ENCODE results near the gene TLL2.

DNA sequence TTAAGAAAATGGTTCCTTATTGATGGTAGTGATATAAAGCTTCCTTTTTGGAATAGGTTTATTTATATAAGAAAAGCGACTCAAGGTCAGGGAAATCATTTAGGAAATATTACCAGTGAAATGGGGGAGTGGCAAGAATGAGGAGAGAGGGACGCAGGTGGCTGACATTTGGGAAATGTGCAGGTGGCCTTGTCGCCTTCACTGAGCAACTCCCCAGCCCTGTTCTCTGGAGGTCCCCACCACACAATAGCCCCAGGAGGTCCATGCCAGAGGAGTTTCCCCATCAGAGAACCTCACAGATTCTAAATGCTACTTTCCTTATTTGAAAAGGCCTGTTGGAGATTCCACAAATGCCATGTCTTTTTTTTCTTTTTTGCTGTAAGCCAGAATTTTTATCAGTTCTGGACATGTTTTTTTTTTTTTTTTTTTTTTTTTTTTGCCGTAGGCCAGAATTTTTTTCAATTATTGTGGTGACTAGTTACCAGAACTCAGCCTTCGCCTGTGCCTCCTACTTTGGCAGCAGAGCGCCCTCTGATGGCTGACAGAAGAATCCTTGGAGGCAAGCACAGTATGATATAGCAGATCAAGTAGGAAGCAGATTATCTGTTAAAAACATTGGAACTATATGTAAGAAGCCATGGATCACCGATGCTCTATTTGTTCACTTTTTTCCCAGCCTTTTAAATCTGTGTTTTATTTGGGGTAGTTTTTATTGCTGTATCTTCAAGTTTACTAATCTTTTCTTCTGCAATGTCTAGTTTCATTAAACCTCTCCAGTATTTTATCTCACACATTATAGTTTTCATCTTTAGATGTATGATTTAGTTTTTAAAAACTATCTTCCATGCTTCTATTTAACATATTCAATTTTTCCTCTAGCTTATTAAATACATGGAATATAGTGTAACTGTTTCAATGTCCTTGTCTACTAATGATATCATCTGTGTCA lies 173.5 kb downstream of the TLL2 start:
- TF ChIP-seq, protein P1, sequence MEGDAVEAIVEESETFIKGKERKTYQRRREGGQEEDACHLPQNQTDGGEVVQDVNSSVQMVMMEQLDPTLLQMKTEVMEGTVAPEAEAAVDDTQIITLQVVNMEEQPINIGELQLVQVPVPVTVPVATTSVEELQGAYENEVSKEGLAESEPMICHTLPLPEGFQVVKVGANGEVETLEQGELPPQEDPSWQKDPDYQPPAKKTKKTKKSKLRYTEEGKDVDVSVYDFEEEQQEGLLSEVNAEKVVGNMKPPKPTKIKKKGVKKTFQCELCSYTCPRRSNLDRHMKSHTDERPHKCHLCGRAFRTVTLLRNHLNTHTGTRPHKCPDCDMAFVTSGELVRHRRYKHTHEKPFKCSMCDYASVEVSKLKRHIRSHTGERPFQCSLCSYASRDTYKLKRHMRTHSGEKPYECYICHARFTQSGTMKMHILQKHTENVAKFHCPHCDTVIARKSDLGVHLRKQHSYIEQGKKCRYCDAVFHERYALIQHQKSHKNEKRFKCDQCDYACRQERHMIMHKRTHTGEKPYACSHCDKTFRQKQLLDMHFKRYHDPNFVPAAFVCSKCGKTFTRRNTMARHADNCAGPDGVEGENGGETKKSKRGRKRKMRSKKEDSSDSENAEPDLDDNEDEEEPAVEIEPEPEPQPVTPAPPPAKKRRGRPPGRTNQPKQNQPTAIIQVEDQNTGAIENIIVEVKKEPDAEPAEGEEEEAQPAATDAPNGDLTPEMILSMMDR (IDR thresholded peaks at IDR 0.05), result peak in 3 of 4 experiments; percentile 13 to 24 (median 15)
- TF ChIP-seq POLR2A (IDR thresholded peaks at IDR 0.05), result no peak
